Testis (tissue), 2 donors: ENCODE results near the gene SLC7A11.

Experiments used
- POLR2A ChIP-seq: fragments of 450-650 bp; IDR thresholded peaks from one replicate; pipeline ENCODE4 v1.6.1; 2017; ENCODE audit warnings: antibody characterized with exemption, mild to moderate bottlenecking, moderate library complexity
- TF ChIP-seq, protein P1 (sequence below), 3 experiments: fragments of 450-650 bp in 2 of 3; fragments of 200-600 bp in 1 of 3; sonication (generic) in 1 of 3; IDR thresholded peaks; one replicate each; pipeline ENCODE4 v1.5.1; 2016 to 2019; ENCODE audit warnings: antibody characterized with exemption in 3 of 3, mild to moderate bottlenecking in 2 of 3, moderate library complexity in 1 of 3

DNA sequence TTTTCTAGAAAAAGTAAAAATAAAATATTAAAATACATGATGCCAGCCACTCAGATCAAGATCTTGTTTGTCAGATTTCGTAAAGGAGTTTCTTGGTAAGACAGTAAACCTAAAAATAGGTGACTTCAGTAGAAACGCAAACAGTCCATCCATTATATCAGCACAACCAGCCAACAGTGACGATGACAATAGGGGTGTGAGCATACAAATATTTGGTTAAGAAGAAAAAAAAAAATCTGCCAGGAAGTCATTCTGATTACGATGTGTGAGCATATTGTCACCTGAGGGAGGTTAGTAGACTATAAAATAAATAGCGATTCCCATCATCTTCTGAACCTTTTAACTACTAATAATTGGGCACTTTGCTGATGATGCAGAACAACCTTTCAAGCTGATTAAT, 37.6 kb downstream of the SLC7A11 start:
- TF ChIP-seq, protein P1, sequence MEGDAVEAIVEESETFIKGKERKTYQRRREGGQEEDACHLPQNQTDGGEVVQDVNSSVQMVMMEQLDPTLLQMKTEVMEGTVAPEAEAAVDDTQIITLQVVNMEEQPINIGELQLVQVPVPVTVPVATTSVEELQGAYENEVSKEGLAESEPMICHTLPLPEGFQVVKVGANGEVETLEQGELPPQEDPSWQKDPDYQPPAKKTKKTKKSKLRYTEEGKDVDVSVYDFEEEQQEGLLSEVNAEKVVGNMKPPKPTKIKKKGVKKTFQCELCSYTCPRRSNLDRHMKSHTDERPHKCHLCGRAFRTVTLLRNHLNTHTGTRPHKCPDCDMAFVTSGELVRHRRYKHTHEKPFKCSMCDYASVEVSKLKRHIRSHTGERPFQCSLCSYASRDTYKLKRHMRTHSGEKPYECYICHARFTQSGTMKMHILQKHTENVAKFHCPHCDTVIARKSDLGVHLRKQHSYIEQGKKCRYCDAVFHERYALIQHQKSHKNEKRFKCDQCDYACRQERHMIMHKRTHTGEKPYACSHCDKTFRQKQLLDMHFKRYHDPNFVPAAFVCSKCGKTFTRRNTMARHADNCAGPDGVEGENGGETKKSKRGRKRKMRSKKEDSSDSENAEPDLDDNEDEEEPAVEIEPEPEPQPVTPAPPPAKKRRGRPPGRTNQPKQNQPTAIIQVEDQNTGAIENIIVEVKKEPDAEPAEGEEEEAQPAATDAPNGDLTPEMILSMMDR (IDR thresholded peaks at IDR 0.05), result no peak
- no peak for TF ChIP-seq POLR2A
